ENCODE data around the gene TNFRSF8.

GRCh38 chr1:12085643-12086260, 22.6 kb downstream of the TNFRSF8 start:
- TF ChIP-seq CTCF (conservative IDR thresholded peaks at IDR 0.05; ENCODE audit: low read depth, low read length) (no peak), EZH2 (IDR thresholded peaks at IDR 0.05; ENCODE audit: low read length, unreplicated experiment) (no peak)
